A673 (cell line): Measurements from ENCODE around the gene H6PD. TPM values are rescaled to one million over a fixed set of nuclear protein-coding genes. Genes with fewer than 3 reads are reported as not detected.

Experiments
- BruUV-seq: library from RNA; stranded (reverse); fragments of 400-500 nt; replicated peaks from 2 replicates; lab custom pipeline; 2021; lab: Mats Ljungman, UMichigan
- CTCF ChIA-PET: fragments of 300-600 bp; sonication (Branson Sonifier 250); formaldehyde crosslinking; loops from one replicate; lab custom pipeline; 2022; ENCODE audit warnings: antibody characterized with exemption; lab: Charles Lee
- POLR2A ChIA-PET: fragments of 300-600 bp; sonication (Branson Sonifier 250); formaldehyde crosslinking; loops from one replicate; lab custom pipeline; 2022; ENCODE audit warnings: antibody characterized with exemption; ENCODE audit not compliant: low non-redundant PET; lab: Charles Lee
- DNase-seq: peaks from one replicate; pipeline ENCODE4 v3.0.0-alpha.2; 2015; ENCODE audit warnings: low spot score
- H3K27ac ChIP-seq: fragments of 200-600 bp; sonication (generic); 2 replicates; pipeline ENCODE4 v1.5.1; 2016; ENCODE audit warnings: mixed run types, low read depth, mild to moderate bottlenecking, mixed read lengths, antibody characterized with exemption, low read length; ENCODE audit not compliant: poor library complexity, severe bottlenecking
- H3K27me3 ChIP-seq: fragments of 200-600 bp; sonication (generic); replicated peaks from 2 replicates; pipeline ENCODE4 v1.6.1; 2017; ENCODE audit warnings: mixed run types, low read depth, mild to moderate bottlenecking, mixed read lengths, antibody characterized with exemption, low read length; ENCODE audit not compliant: insufficient read depth, poor library complexity
- H3K36me3 ChIP-seq: fragments of 200-600 bp; sonication (generic); 2 replicates; pipeline ENCODE4 v1.6.1; 2016; ENCODE audit warnings: mixed run types, mild to moderate bottlenecking, mixed read lengths, antibody characterized with exemption, low read length; ENCODE audit not compliant: insufficient read depth, poor library complexity, severe bottlenecking
- H3K4me1 ChIP-seq: fragments of 200-600 bp; sonication (generic); 2 replicates; pipeline ENCODE4 v1.6.1; 2017; ENCODE audit warnings: mixed run types, mild to moderate bottlenecking, mixed read lengths, antibody characterized with exemption, low read length; ENCODE audit not compliant: insufficient read depth, poor library complexity, severe bottlenecking
- H3K4me3 ChIP-seq: fragments of 200-600 bp; sonication (generic); 2 replicates; pipeline ENCODE4 v1.5.1; 2016; ENCODE audit warnings: low read depth, mixed run types, mild to moderate bottlenecking, mixed read lengths, low read length; ENCODE audit not compliant: poor library complexity, severe bottlenecking
- H3K9me3 ChIP-seq: fragments of 200-600 bp; sonication (generic); 2 replicates; pipeline ENCODE4 v1.6.1; 2016; ENCODE audit warnings: mixed run types, low read depth, mild to moderate bottlenecking, mixed read lengths, antibody characterized with exemption, low read length; ENCODE audit not compliant: poor library complexity, severe bottlenecking
- CTCF ChIP-seq: fragments of 300-800, 200-600 bp; sonication (generic); conservative IDR thresholded peaks from 2 replicates; pipeline ENCODE4 v1.5.1; 2017; ENCODE audit warnings: low read depth, mild to moderate bottlenecking, antibody characterized with exemption, low read length, moderate library complexity, mixed read lengths
- EZH2 ChIP-seq: fragments of 200-600 bp; sonication (generic); IDR thresholded peaks from 2 replicates; pipeline ENCODE4 v1.6.1; 2017; ENCODE audit warnings: borderline replicate concordance, low read depth, mild to moderate bottlenecking, mixed read lengths, antibody characterized with exemption, low read length; ENCODE audit not compliant: poor library complexity, severe bottlenecking
- intact Hi-C: fragments of 100-400 bp; cut with micrococcal nuclease; formaldehyde crosslinking; loops from one replicate; pipeline ENCODE4 v1.10.0; 2022; ENCODE audit not compliant: unreplicated experiment
- total RNA-seq: library from RNA; stranded (reverse); gene quantifications from 2 replicates; pipeline ENCODE4 v1.2.3, GENCODE V29; 2021

The H6PD gene
- total RNA-seq, 1 experiment from 2014 or later, result 6.2 TPM

GRCh38 chr1:9247894-9248293, 13.3 kb downstream of the H6PD start:
- no peak overlapping the region for H3K27ac ChIP-seq
- no peak for TF ChIP-seq EZH2
- H3K27me3 ChIP-seq, result peaks cover 24% of the 10 kb centered on the region
- no peaks in the 10 kb centered on the region for H3K9me3 ChIP-seq
- H3K36me3 ChIP-seq, result no peaks in the 10 kb centered on the region
- H3K4me3 ChIP-seq, result no peak overlapping the region
- ChIA-PET POLR2A (no interaction called here), CTCF (interaction anchor here (0.7 kb wide), 1 partner anchor 285 kb away, joined by 4 read pairs; no protein-coding TSS in a partner anchor)
- BruUV-seq, result no TSS peak
- DNase-seq, result no peak
- intact Hi-C loops, result no loop called here
- H3K4me1 ChIP-seq, result peaks cover 9% of the 10 kb centered on the region

- ChIA-PET CTCF (interaction anchor here (0.7 kb wide), 1 partner anchor 285 kb away, joined by 4 read pairs; no protein-coding TSS in a partner anchor), POLR2A (interaction anchor here (0.6 kb wide), 1 partner anchor 1141 kb away, joined by 3 read pairs; no protein-coding TSS in a partner anchor)
- Histone ChIP-seq H3K9me3 (no peaks in the 10 kb centered on the region), H3K4me1 (peaks cover 16% of the 10 kb centered on the region), H3K36me3 (no peaks in the 10 kb centered on the region), H3K4me3 (no peak overlapping the region), H3K27me3 (peaks cover 24% of the 10 kb centered on the region), H3K27ac (no peak overlapping the region)
- no peak for DNase-seq
- TF ChIP-seq CTCF (no peak), EZH2 (no peak)
- intact Hi-C loops, result no loop called here
- BruUV-seq, result no TSS peak
These were observed 14.0 kb downstream of the H6PD start for GRCh38 chr1:9248341-9249262.

GRCh38 chr1:9249263-9249533, 14.6 kb downstream of the H6PD start:
- POLR2A ChIA-PET, result no interaction called here
- CTCF ChIA-PET, result no interaction called here
- no TSS peak for BruUV-seq

More at GRCh38 chr1:9249263-9249533, 14.6 kb downstream of the H6PD start:
- TF ChIP-seq CTCF (no peak), EZH2 (no peak)
- intact Hi-C loops, result no loop called here
- Histone ChIP-seq H3K27ac (no peak overlapping the region), H3K4me3 (no peak overlapping the region), H3K36me3 (no peaks in the 10 kb centered on the region), H3K4me1 (peaks cover 20% of the 10 kb centered on the region), H3K9me3 (no peaks in the 10 kb centered on the region), H3K27me3 (peaks cover 24% of the 10 kb centered on the region)
- DNase-seq, result no peak
